Activated CD8-positive, alpha-beta T cell treated with anti-CD3 and anti-CD28 coated beads for 36 hours (primary cell): ENCODE results near the gene ABCA1. TPM values are rescaled to one million over a fixed set of nuclear protein-coding genes. Genes with fewer than 3 reads are reported as not detected.
A peak's percentile ranks its signal among the peaks of the same experiment; 100 is the strongest.

Experiments
- ATAC-seq: fragments of 200-7000 bp; cut with Tn5 transposase; one replicate; pipeline ENCODE4 v1.10.0; 2021; ENCODE audit warnings: mild to moderate bottlenecking, moderate library complexity
- CTCF ChIA-PET: fragments of 350-600 bp; sonication (Branson Sonifier 250); formaldehyde crosslinking; loops from one replicate; lab custom pipeline; 2021; ENCODE audit warnings: antibody characterized with exemption; lab: Charles Lee
- POLR2A ChIA-PET: fragments of 350-600 bp; sonication (Branson Sonifier 250); formaldehyde crosslinking; loops from one replicate; lab custom pipeline; 2021; ENCODE audit warnings: antibody characterized with exemption; lab: Charles Lee
- DNase-seq: peaks from one replicate; pipeline ENCODE4 v3.0.0-alpha.2; 2020
- H3K27ac Mint-ChIP-seq: one replicate; pipeline ENCODE4 v1.8.0; 2021; ENCODE audit warnings: mild to moderate bottlenecking, mixed read lengths
- H3K27me3 Mint-ChIP-seq: one replicate; pipeline ENCODE4 v1.8.0; 2021; ENCODE audit warnings: mixed read lengths
- H3K36me3 Mint-ChIP-seq: one replicate; pipeline ENCODE4 v1.8.0; 2021; ENCODE audit warnings: low read depth, mixed read lengths
- H3K4me1 Mint-ChIP-seq: one replicate; pipeline ENCODE4 v1.8.0; 2021; ENCODE audit warnings: low read depth, mixed read lengths
- H3K4me3 Mint-ChIP-seq: one replicate; pipeline ENCODE4 v1.8.0; 2021; ENCODE audit warnings: mild to moderate bottlenecking, moderate library complexity, mixed read lengths
- H3K9me3 Mint-ChIP-seq: one replicate; pipeline ENCODE4 v1.8.0; 2021; ENCODE audit warnings: mixed read lengths
- CTCF ChIP-seq: fragments of 200-600 bp; IDR thresholded peaks from one replicate; pipeline ENCODE4 v1.8.0; 2022; ENCODE audit warnings: antibody characterized with exemption, mild to moderate bottlenecking
- intact Hi-C: fragments of 100-400 bp; cut with micrococcal nuclease; formaldehyde crosslinking; loops from one replicate; pipeline ENCODE4 v1.10.0; 2022
- total RNA-seq, 2 experiments: library from RNA; stranded (reverse); gene quantifications; one replicate each; pipeline ENCODE4 v1.2.3, GENCODE V29; 2021

ABCA1 gene
- total RNA-seq, 2 experiments from 2014 or later = 0.20 to 0.38 TPM

GRCh38 chr9:104778802-104779201 is 149.2 kb downstream of the ABCA1 start:
- Mint-ChIP-seq H3K27me3 (no peaks in the 10 kb centered on the region), H3K9me3 (no peaks in the 10 kb centered on the region), H3K36me3 (no peaks in the 10 kb centered on the region), H3K4me3 (no peak overlapping the region), H3K4me1 (no peaks in the 10 kb centered on the region), H3K27ac (no peak overlapping the region)
- ChIA-PET CTCF (no interaction called here), POLR2A (no interaction called here)
- intact Hi-C loops = no loop called here
- DNase-seq (no peak), ATAC-seq (no peak)
- no peak for TF ChIP-seq CTCF

GRCh38 chr9:104776797-104777196 is 151.2 kb downstream of the ABCA1 start:
- intact Hi-C loops = no loop called here

GRCh38 chr9:104775976-104776375 is 152.0 kb downstream of the ABCA1 start:
- TF ChIP-seq CTCF = no peak
- ChIA-PET POLR2A (interaction anchor here (1.1 kb wide), 1 partner anchor 14 kb away, joined by 3 read pairs; no protein-coding TSS in a partner anchor), CTCF (interaction anchor here (0.9 kb wide), 1 partner anchor 12 kb away, joined by 3 read pairs; no protein-coding TSS in a partner anchor)
- Mint-ChIP-seq H3K9me3 (no peaks in the 10 kb centered on the region), H3K27me3 (peaks cover 3% of the 10 kb centered on the region), H3K4me1 (no peaks in the 10 kb centered on the region), H3K4me3 (no peak overlapping the region), H3K27ac (no peak overlapping the region), H3K36me3 (no peaks in the 10 kb centered on the region)
- DNase-seq (no peak), ATAC-seq (no peak)
- intact Hi-C loops = no loop called here

More at GRCh38 chr9:104776797-104777196, 151.2 kb downstream of the ABCA1 start:
- ChIA-PET POLR2A (no interaction called here), CTCF (no interaction called here)
- ATAC-seq (no peak), DNase-seq (no peak)
- Mint-ChIP-seq H3K27ac (no peak overlapping the region), H3K27me3 (no peaks in the 10 kb centered on the region), H3K4me1 (no peaks in the 10 kb centered on the region), H3K36me3 (no peaks in the 10 kb centered on the region), H3K9me3 (no peaks in the 10 kb centered on the region), H3K4me3 (no peak overlapping the region)
- TF ChIP-seq CTCF = no peak

- CTCF ChIA-PET = interaction anchor here (0.9 kb wide), 1 partner anchor 12 kb away, joined by 3 read pairs; no protein-coding TSS in a partner anchor
- H3K27me3 Mint-ChIP-seq = peaks cover 3% of the 10 kb centered on the region
- H3K27ac Mint-ChIP-seq = no peak overlapping the region
- ATAC-seq = no peak
- POLR2A ChIA-PET = interaction anchor here (1.1 kb wide), 1 partner anchor 14 kb away, joined by 3 read pairs; no protein-coding TSS in a partner anchor
- no peak overlapping the region for H3K4me3 Mint-ChIP-seq
- no peaks in the 10 kb centered on the region for H3K9me3 Mint-ChIP-seq
- intact Hi-C loops = no loop called here
- H3K4me1 Mint-ChIP-seq = no peaks in the 10 kb centered on the region
- TF ChIP-seq CTCF = no peak
- H3K36me3 Mint-ChIP-seq = no peaks in the 10 kb centered on the region
- DNase-seq = no peak
Measured at GRCh38 chr9:104775574-104775936, 152.4 kb downstream of the ABCA1 start.

GRCh38 chr9:104774831-104775573 is 153.0 kb downstream of the ABCA1 start:
- no peak for DNase-seq
- intact Hi-C loops = no loop called here

More at GRCh38 chr9:104774831-104775573, 153.0 kb downstream of the ABCA1 start:
- TF ChIP-seq CTCF = no peak
- Mint-ChIP-seq H3K27me3 (peaks cover 3% of the 10 kb centered on the region), H3K36me3 (no peaks in the 10 kb centered on the region), H3K9me3 (no peaks in the 10 kb centered on the region), H3K27ac (no peak overlapping the region), H3K4me3 (no peak overlapping the region), H3K4me1 (no peaks in the 10 kb centered on the region)
- ChIA-PET POLR2A (interaction anchor here (1.1 kb wide), 1 partner anchor 13 kb away, joined by 3 read pairs; no protein-coding TSS in a partner anchor), CTCF (interaction anchor here (0.9 to 1.3 kb wide), 2 partner anchors 12 to 27 kb away, joined by 3 read pairs; no protein-coding TSS in a partner anchor)
- peak; percentile 37 for ATAC-seq
